NT2/D1 (cell line): Measurements from ENCODE around the gene OR5B21.

Experiments
- DNase-seq: peaks from one replicate; pipeline ENCODE4 v3.0.0-alpha.2; 2011; ENCODE audit warnings: low read depth, low spot score
- H3K27me3 ChIP-seq: 2 replicates; pipeline ENCODE4 v1.6.0; 2011; ENCODE audit warnings: mild to moderate bottlenecking; ENCODE audit not compliant: insufficient read length, insufficient read depth
- H3K36me3 ChIP-seq: 2 replicates; pipeline ENCODE4 v1.6.1; 2011; ENCODE audit warnings: mild to moderate bottlenecking, low read length, mixed read lengths; ENCODE audit not compliant: insufficient read depth, insufficient read length
- H3K4me1 ChIP-seq: 2 replicates; pipeline ENCODE4 v1.5.1; 2011; ENCODE audit not compliant: insufficient read depth, insufficient read length
- H3K4me3 ChIP-seq: 2 replicates; pipeline ENCODE4 v1.5.1; 2011; ENCODE audit warnings: low read depth; ENCODE audit not compliant: insufficient read length
- H3K9ac ChIP-seq: 2 replicates; pipeline ENCODE4 v1.6.0; 2011; ENCODE audit warnings: low read depth; ENCODE audit not compliant: insufficient read length
- H3K9me3 ChIP-seq: 2 replicates; pipeline ENCODE4 v1.5.1; 2011; ENCODE audit warnings: mild to moderate bottlenecking, low read length; ENCODE audit not compliant: insufficient read depth
- SUZ12 ChIP-seq: IDR thresholded peaks from 2 replicates; pipeline ENCODE4 v1.6.1; 2011; ENCODE audit not compliant: insufficient read length, insufficient read depth; ENCODE audit errors: extremely low read depth
- YY1 ChIP-seq: IDR thresholded peaks from 2 replicates; pipeline ENCODE4 v1.6.1; 2011; ENCODE audit not compliant: insufficient read length, insufficient read depth
- ZNF274 ChIP-seq: IDR thresholded peaks from 2 replicates; pipeline ENCODE4 v1.6.1; 2011; ENCODE audit warnings: mild to moderate bottlenecking, low read depth, low read length

OR5B21 gene

GRCh38 chr11:58508005-58508404 is at the start of gene OR5B21:
Gene OR5B21 (minus strand): TSS chr11:58508105. CDS start chr11:58508105, 0 bp downstream.
- no peaks in the 10 kb centered on the region for H3K27me3 ChIP-seq
- no peaks in the 10 kb centered on the region for H3K36me3 ChIP-seq
- no peak within 1 kb of the TSS for H3K4me3 ChIP-seq
- H3K4me1 ChIP-seq, result no peaks in the 10 kb centered on the region
- no peak within 1 kb of the TSS for H3K9ac ChIP-seq
- H3K9me3 ChIP-seq, result no peaks in the 10 kb centered on the region
- no peak for TF ChIP-seq YY1
- TF ChIP-seq ZNF274, result no peak
- TF ChIP-seq SUZ12, result no peak
- no peak for DNase-seq

- Histone ChIP-seq H3K36me3 (peaks cover 27% of the 10 kb centered on the region), H3K4me3 (no peak overlapping the region), H3K9ac (no peak overlapping the region), H3K27me3 (no peaks in the 10 kb centered on the region), H3K9me3 (no peaks in the 10 kb centered on the region), H3K4me1 (no peaks in the 10 kb centered on the region)
- TF ChIP-seq SUZ12, result no peak
- TF ChIP-seq ZNF274, result no peak
- no peak for TF ChIP-seq YY1
- DNase-seq, result no peak
Observed at GRCh38 chr11:58549644-58550043, 41.7 kb upstream of the OR5B21 start.

DNA sequence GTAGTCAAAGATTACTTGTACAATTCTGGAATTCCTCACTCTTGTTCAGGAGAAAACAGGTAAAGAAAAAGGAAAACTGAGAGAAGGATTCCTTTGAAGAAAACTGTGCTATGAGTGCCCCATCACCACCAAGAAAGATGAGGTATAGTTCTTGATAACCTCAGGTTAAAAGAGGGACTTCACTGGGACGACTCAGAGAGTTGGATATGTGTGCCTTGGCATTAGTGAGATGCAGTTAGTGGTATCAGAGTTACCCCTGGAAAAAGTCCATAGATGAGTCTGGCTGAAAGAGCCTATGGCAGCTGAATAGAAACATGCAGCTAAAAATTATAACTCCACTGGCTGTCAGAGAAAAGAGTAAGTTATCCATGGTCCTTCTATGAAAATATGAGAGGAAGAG is 38.9 kb upstream of the OR5B21 start:
- H3K4me1 ChIP-seq, result no peaks in the 10 kb centered on the region
- H3K9ac ChIP-seq, result no peak overlapping the region
- DNase-seq, result no peak
- H3K27me3 ChIP-seq, result no peaks in the 10 kb centered on the region
- no peak for TF ChIP-seq ZNF274
- no peak for TF ChIP-seq YY1
- TF ChIP-seq SUZ12, result no peak
- H3K36me3 ChIP-seq, result peaks cover 18% of the 10 kb centered on the region
- no peaks in the 10 kb centered on the region for H3K9me3 ChIP-seq
- no peak overlapping the region for H3K4me3 ChIP-seq

- H3K36me3 ChIP-seq, result peaks cover 10% of the 10 kb centered on the region
- H3K4me1 ChIP-seq, result no peaks in the 10 kb centered on the region
- no peak overlapping the region for H3K9ac ChIP-seq
- no peak overlapping the region for H3K4me3 ChIP-seq
- TF ChIP-seq ZNF274 (no peak), SUZ12 (no peak), YY1 (no peak)
- H3K27me3 ChIP-seq, result no peaks in the 10 kb centered on the region
- H3K9me3 ChIP-seq, result peaks cover 25% of the 10 kb centered on the region; the same call in 1 of the 2 replicates
- DNase-seq, result no peak
Observed at GRCh38 chr11:58531865-58532341, 24.0 kb upstream of the OR5B21 start.

GRCh38 chr11:58530236-58530635 is 22.3 kb upstream of the OR5B21 start:
- Histone ChIP-seq H3K9me3 (peaks cover 25% of the 10 kb centered on the region; the same call in 1 of the 2 replicates), H3K36me3 (peaks cover 10% of the 10 kb centered on the region), H3K4me1 (no peaks in the 10 kb centered on the region), H3K27me3 (no peaks in the 10 kb centered on the region), H3K9ac (no peak overlapping the region), H3K4me3 (no peak overlapping the region)
- no peak for DNase-seq
- TF ChIP-seq YY1 (no peak), SUZ12 (no peak), ZNF274 (no peak)

GRCh38 chr11:58527429-58527828 is 19.5 kb upstream of the OR5B21 start:
- H3K27me3 ChIP-seq, result no peaks in the 10 kb centered on the region
- TF ChIP-seq YY1 (no peak), SUZ12 (no peak), ZNF274 (no peak)
- H3K4me3 ChIP-seq, result no peak overlapping the region
- no peak overlapping the region for H3K9ac ChIP-seq
- no peak for DNase-seq
- H3K9me3 ChIP-seq, result peaks cover 25% of the 10 kb centered on the region; the same call in 1 of the 2 replicates
- peaks cover 10% of the 10 kb centered on the region for H3K36me3 ChIP-seq
- H3K4me1 ChIP-seq, result peaks cover 2% of the 10 kb centered on the region

GRCh38 chr11:58526721-58527120 is 18.8 kb upstream of the OR5B21 start:
- Histone ChIP-seq H3K9ac (no peak overlapping the region), H3K4me1 (peaks cover 2% of the 10 kb centered on the region), H3K4me3 (no peak overlapping the region), H3K9me3 (peaks cover 18% of the 10 kb centered on the region; the same call in 1 of the 2 replicates), H3K27me3 (no peaks in the 10 kb centered on the region), H3K36me3 (peaks cover 7% of the 10 kb centered on the region)
- no peak for DNase-seq
- no peak for TF ChIP-seq ZNF274
- TF ChIP-seq YY1, result no peak
- no peak for TF ChIP-seq SUZ12
